HG02759 (cell line): ENCODE measurements around the gene CLDN18.
A peak's percentile ranks its signal among the peaks of the same experiment; 100 is the strongest.

Source experiments
- ATAC-seq: cut with Tn5 transposase; IDR thresholded peaks from one replicate; pipeline ENCODE4 v1.9.1; 2021; ENCODE audit warnings: mild to moderate bottlenecking, moderate library complexity; ENCODE audit not compliant: unreplicated experiment

Gene CLDN18

GRCh38 chr3:138060792-138061191 is 50.8 kb downstream of the CLDN18 start:
- ATAC-seq, result peak; percentile 63

- no peak for ATAC-seq
These were observed 52.1 kb downstream of the CLDN18 start for GRCh38 chr3:138062037-138062436.

- no peak for ATAC-seq
These were observed 52.7 kb downstream of the CLDN18 start for GRCh38 chr3:138062626-138063025.

GRCh38 chr3:138063416-138063815 is 53.5 kb downstream of the CLDN18 start:
- no peak for ATAC-seq

- peak; percentile 7 for ATAC-seq
These were observed 56.0 kb downstream of the CLDN18 start for GRCh38 chr3:138065949-138066348.

- ATAC-seq, result peak; percentile 88
These were observed 56.4 kb downstream of the CLDN18 start for GRCh38 chr3:138066383-138066782.

- no peak for ATAC-seq
These were observed 57.0 kb downstream of the CLDN18 start for GRCh38 chr3:138066972-138067371.

GRCh38 chr3:138068046-138068445 is 58.1 kb downstream of the CLDN18 start:
- ATAC-seq, result no peak

- peak; percentile 76 for ATAC-seq
These were observed 58.7 kb downstream of the CLDN18 start for GRCh38 chr3:138068579-138069174.

- ATAC-seq, result no peak
These were observed 60.0 kb downstream of the CLDN18 start for GRCh38 chr3:138070006-138070405.

GRCh38 chr3:138072796-138073195 is 62.8 kb downstream of the CLDN18 start:
- ATAC-seq, result no peak

- no peak for ATAC-seq
These were observed 68.1 kb downstream of the CLDN18 start for GRCh38 chr3:138078096-138078495.

- ATAC-seq, result no peak
These were observed 69.0 kb downstream of the CLDN18 start for GRCh38 chr3:138078901-138079344.

GRCh38 chr3:138079901-138080300 is 69.9 kb downstream of the CLDN18 start:
- no peak for ATAC-seq

GRCh38 chr3:138081371-138082084 is 71.6 kb downstream of the CLDN18 start:
- no peak for ATAC-seq

- no peak for ATAC-seq
These were observed 72.4 kb downstream of the CLDN18 start for GRCh38 chr3:138082085-138082991.

GRCh38 chr3:138082992-138083386 is 73.0 kb downstream of the CLDN18 start:
- ATAC-seq, result no peak
